Activated CD8-positive, alpha-beta T cell treated with anti-CD3 and anti-CD28 coated beads, Interleukin-2, amount 10 ng/mL, durations not matched to agents 7 days and 5 days (primary cell): ENCODE results near the gene DHRS2. TPM values are rescaled to one million over a fixed set of nuclear protein-coding genes. Genes with fewer than 3 reads are reported as not detected.
"Not testable (repeated sequence)": the region's sequence is repeated elsewhere in the genome, so short reads cannot be mapped to it uniquely, and the experiment has no call there.

Experiments used
- ATAC-seq: fragments of 150-1000 bp; cut with Tn5 transposase; one replicate; pipeline ENCODE4 v1.10.0; 2021; ENCODE audit warnings: moderate library complexity
- CTCF ChIA-PET: fragments of 350-600 bp; sonication (Branson Sonifier 250); formaldehyde crosslinking; loops from one replicate; lab custom pipeline; 2021; ENCODE audit warnings: antibody characterized with exemption; lab: Charles Lee
- POLR2A ChIA-PET: fragments of 350-600 bp; sonication (Branson Sonifier 250); formaldehyde crosslinking; loops from one replicate; lab custom pipeline; 2021; ENCODE audit warnings: antibody characterized with exemption; lab: Charles Lee
- DNase-seq: peaks from one replicate; pipeline ENCODE4 v3.0.0-alpha.2; 2020
- H3K27ac Mint-ChIP-seq: one replicate; pipeline ENCODE4 v1.8.0; 2021; ENCODE audit warnings: mild to moderate bottlenecking, mixed read lengths
- H3K27me3 Mint-ChIP-seq: one replicate; pipeline ENCODE4 v1.8.0; 2021; ENCODE audit warnings: low read depth, mixed read lengths
- H3K36me3 Mint-ChIP-seq: one replicate; pipeline ENCODE4 v1.8.0; 2021; ENCODE audit warnings: low read depth, mixed read lengths
- H3K4me1 Mint-ChIP-seq: one replicate; pipeline ENCODE4 v1.8.0; 2021; ENCODE audit warnings: low read depth, mixed read lengths
- H3K4me3 Mint-ChIP-seq: one replicate; pipeline ENCODE4 v1.8.0; 2021; ENCODE audit warnings: mild to moderate bottlenecking, mixed read lengths
- H3K9me3 Mint-ChIP-seq: one replicate; pipeline ENCODE4 v1.8.0; 2022; ENCODE audit warnings: mixed read lengths; ENCODE audit not compliant: insufficient read depth
- total RNA-seq, 2 experiments: library from RNA; stranded (reverse); gene quantifications; one replicate each; pipeline ENCODE4 v1.2.3, GENCODE V29; 2021

The DHRS2 gene
- total RNA-seq, 2 experiments from 2014 or later: 0.24 to 0.44 TPM

- ChIA-PET CTCF (no interaction called here), POLR2A (no interaction called here)
- H3K27ac Mint-ChIP-seq: no peak overlapping the region
- peaks cover 10% of the 10 kb centered on the region for H3K27me3 Mint-ChIP-seq
- H3K4me3 Mint-ChIP-seq: no peak overlapping the region
- ATAC-seq: no peak
- no peak for DNase-seq
- H3K36me3 Mint-ChIP-seq: no peaks in the 10 kb centered on the region
- H3K4me1 Mint-ChIP-seq: no peaks in the 10 kb centered on the region
- no peaks in the 10 kb centered on the region for H3K9me3 Mint-ChIP-seq
These were observed 34.3 kb downstream of the DHRS2 start for GRCh38 chr14:23670481-23670880.

GRCh38 chr14:23672200-23672599 is 36.0 kb downstream of the DHRS2 start:
- no peaks in the 10 kb centered on the region for H3K36me3 Mint-ChIP-seq
- DNase-seq: no peak
- no peak overlapping the region for H3K4me3 Mint-ChIP-seq
- ChIA-PET CTCF (no interaction called here), POLR2A (no interaction called here)
- H3K27ac Mint-ChIP-seq: no peak overlapping the region
- no peak for ATAC-seq
- no peaks in the 10 kb centered on the region for H3K9me3 Mint-ChIP-seq
- H3K4me1 Mint-ChIP-seq: no peaks in the 10 kb centered on the region
- H3K27me3 Mint-ChIP-seq: peaks cover 7% of the 10 kb centered on the region

- ChIA-PET POLR2A (no interaction called here), CTCF (interaction anchor here (2.2 kb wide), 1 partner anchor 43 kb away, joined by 8 read pairs; no protein-coding TSS in a partner anchor)
- ATAC-seq (no peak), DNase-seq (no peak)
- H3K9me3 Mint-ChIP-seq: no peaks in the 10 kb centered on the region
- H3K36me3 Mint-ChIP-seq: no peaks in the 10 kb centered on the region
- no peak overlapping the region for H3K27ac Mint-ChIP-seq
- no peaks in the 10 kb centered on the region for H3K4me1 Mint-ChIP-seq
- no peak overlapping the region for H3K4me3 Mint-ChIP-seq
- peaks cover 21% of the 10 kb centered on the region for H3K27me3 Mint-ChIP-seq
These were observed 39.2 kb downstream of the DHRS2 start for GRCh38 chr14:23675337-23675736.

GRCh38 chr14:23675906-23676305 is 39.7 kb downstream of the DHRS2 start:
- Mint-ChIP-seq H3K9me3 (no peaks in the 10 kb centered on the region), H3K27ac (no peak overlapping the region), H3K4me3 (no peak overlapping the region), H3K4me1 (no peaks in the 10 kb centered on the region), H3K36me3 (no peaks in the 10 kb centered on the region), H3K27me3 (peaks cover 21% of the 10 kb centered on the region)
- no peak for ATAC-seq
- no peak for DNase-seq
- ChIA-PET POLR2A (no interaction called here), CTCF (interaction anchor here (2.2 kb wide), 1 partner anchor 44 kb away, joined by 8 read pairs; no protein-coding TSS in a partner anchor)

- ATAC-seq (no peak), DNase-seq (no peak)
- Mint-ChIP-seq H3K27me3 (peaks cover 26% of the 10 kb centered on the region), H3K9me3 (no peaks in the 10 kb centered on the region), H3K27ac (no peak overlapping the region), H3K4me1 (no peaks in the 10 kb centered on the region), H3K4me3 (no peak overlapping the region), H3K36me3 (no peaks in the 10 kb centered on the region)
- POLR2A ChIA-PET: no interaction called here
- CTCF ChIA-PET: interaction anchor here (1.1 kb wide), 1 partner anchor 16 kb away, joined by 3 read pairs; no protein-coding TSS in a partner anchor
These were observed 45.2 kb downstream of the DHRS2 start for GRCh38 chr14:23681337-23681736.

- H3K27ac Mint-ChIP-seq, H3K36me3 Mint-ChIP-seq, CTCF ChIA-PET, H3K4me1 Mint-ChIP-seq, POLR2A ChIA-PET, DNase-seq, H3K9me3 Mint-ChIP-seq, ATAC-seq, H3K4me3 Mint-ChIP-seq, H3K27me3 Mint-ChIP-seq: not testable (repeated sequence)
These were observed 53.7 kb downstream of the DHRS2 start for GRCh38 chr14:23689709-23690514.

GRCh38 chr14:23692416-23692815 is 56.3 kb downstream of the DHRS2 start:
- ATAC-seq: no peak
- Mint-ChIP-seq H3K27me3 (peaks cover under 1% of the 10 kb centered on the region), H3K4me1 (no peaks in the 10 kb centered on the region), H3K4me3 (no peak overlapping the region), H3K9me3 (peaks cover 5% of the 10 kb centered on the region), H3K36me3 (no peaks in the 10 kb centered on the region), H3K27ac (no peak overlapping the region)
- CTCF ChIA-PET: interaction anchor here (1.2 to 1.3 kb wide), 2 partner anchors 60 to 104 kb away, joined by 3 to 6 read pairs; no protein-coding TSS in a partner anchor
- no peak for DNase-seq
- POLR2A ChIA-PET: no interaction called here

GRCh38 chr14:23693252-23693775 is 57.1 kb downstream of the DHRS2 start:
- ChIA-PET CTCF (interaction anchor here (1.0 to 1.7 kb wide), 4 partner anchors 27 to 105 kb away, joined by 3 to 7 read pairs (median 4); no protein-coding TSS in a partner anchor), POLR2A (no interaction called here)
- DNase-seq (no peak), ATAC-seq (no peak)
- Mint-ChIP-seq H3K9me3 (peaks cover 5% of the 10 kb centered on the region), H3K4me3 (no peak overlapping the region), H3K36me3 (no peaks in the 10 kb centered on the region), H3K27me3 (peaks cover 7% of the 10 kb centered on the region), H3K4me1 (no peaks in the 10 kb centered on the region), H3K27ac (no peak overlapping the region)

GRCh38 chr14:23694085-23694948 is 58.2 kb downstream of the DHRS2 start:
- H3K27me3 Mint-ChIP-seq: peaks cover 11% of the 10 kb centered on the region
- DNase-seq: no peak
- ATAC-seq: no peak
- no peak overlapping the region for H3K27ac Mint-ChIP-seq
- peaks cover 5% of the 10 kb centered on the region for H3K9me3 Mint-ChIP-seq
- H3K4me1 Mint-ChIP-seq: no peaks in the 10 kb centered on the region
- POLR2A ChIA-PET: no interaction called here
- CTCF ChIA-PET: interaction anchor here (0.8 to 1.7 kb wide), 5 partner anchors 28 to 106 kb away, joined by 3 to 7 read pairs (median 4); no protein-coding TSS in a partner anchor
- no peaks in the 10 kb centered on the region for H3K36me3 Mint-ChIP-seq
- no peak overlapping the region for H3K4me3 Mint-ChIP-seq
